Mesenchymal stem cell (in vitro differentiated cells and primary cell): Measurements from ENCODE around the gene NXNL1.
A peak's percentile ranks its signal among the peaks of the same experiment; 100 is the strongest.

Experiments
- DNase-seq: peaks from one replicate; pipeline ENCODE4 v3.0.0-alpha.2; 2013
- H2AFZ ChIP-seq: one replicate; pipeline ENCODE4 v1.6.1; 2013; ENCODE audit warnings: low read depth, mild to moderate bottlenecking, control low read depth, inconsistent platforms, low read length, moderate library complexity
- H2AK5ac ChIP-seq: 2 replicates; pipeline ENCODE4 v1.6.1; 2013; ENCODE audit warnings: low read length, moderate library complexity, mild to moderate bottlenecking, inconsistent platforms; ENCODE audit not compliant: severe bottlenecking
- H2BK120ac ChIP-seq: one replicate; pipeline ENCODE4 v1.6.1; 2013; ENCODE audit warnings: low read depth, mild to moderate bottlenecking, inconsistent platforms, low read length, moderate library complexity
- H2BK12ac ChIP-seq, 2 experiments: one replicate each; pipeline ENCODE4 v1.6.1; 2013; ENCODE audit warnings: inconsistent platforms in 2 of 2, low read length in 2 of 2, mild to moderate bottlenecking in 2 of 2, moderate library complexity in 2 of 2, control low read depth in 1 of 2
- H2BK15ac ChIP-seq: one replicate; pipeline ENCODE4 v1.6.1; 2013; ENCODE audit warnings: mild to moderate bottlenecking, low read depth, inconsistent platforms; ENCODE audit not compliant: poor library complexity, severe bottlenecking
- H2BK5ac ChIP-seq: 2 replicates; pipeline ENCODE4 v1.6.1; 2013; ENCODE audit warnings: low read depth, mild to moderate bottlenecking, low read length, control low read depth, inconsistent platforms; ENCODE audit not compliant: poor library complexity, severe bottlenecking
- H3K14ac ChIP-seq, 2 experiments: one replicate each; pipeline ENCODE4 v1.6.1; 2013; ENCODE audit warnings: inconsistent platforms in 2 of 2, low read length in 2 of 2, control low read depth in 1 of 2, mild to moderate bottlenecking in 1 of 2, moderate library complexity in 1 of 2
- H3K18ac ChIP-seq, 2 experiments: one replicate each; pipeline ENCODE4 v1.6.1; 2013; ENCODE audit warnings: inconsistent platforms in 2 of 2, low read length in 2 of 2, control low read depth in 1 of 2, low read depth in 1 of 2, mild to moderate bottlenecking in 1 of 2
- H3K23ac ChIP-seq, 2 experiments: one replicate each; pipeline ENCODE4 v1.6.1; 2013; ENCODE audit warnings: inconsistent platforms in 2 of 2, low read length in 2 of 2, mild to moderate bottlenecking in 2 of 2, moderate library complexity in 2 of 2, control low read depth in 1 of 2
- H3K27ac ChIP-seq: 2 replicates; pipeline ENCODE4 v1.5.1; 2013; ENCODE audit warnings: mild to moderate bottlenecking, moderate library complexity, low read length, control low read depth, inconsistent platforms; ENCODE audit not compliant: poor library complexity, severe bottlenecking
- H3K27me3 ChIP-seq, 2 experiments: 2 replicates each; pipeline versions ENCODE4 v1.6.1 to v1.7.0; 2013; ENCODE audit warnings: low read length in 2 of 2, mild to moderate bottlenecking in 2 of 2, moderate library complexity in 2 of 2, control low read depth in 1 of 2, inconsistent platforms in 1 of 2; ENCODE audit not compliant: control insufficient read depth in 1 of 2, insufficient read depth in 1 of 2
- H3K36me3 ChIP-seq, 2 experiments: 2 replicates each; pipeline versions ENCODE4 v1.6.1 to v1.7.0; 2013; ENCODE audit warnings: low read length in 2 of 2, control low read depth in 1 of 2, inconsistent platforms in 1 of 2, low read depth in 1 of 2, mild to moderate bottlenecking in 1 of 2; ENCODE audit not compliant: insufficient read depth in 2 of 2, control insufficient read depth in 1 of 2
- H3K4ac ChIP-seq, 2 experiments: one replicate each; pipeline ENCODE4 v1.6.1; 2013; ENCODE audit warnings: inconsistent platforms in 2 of 2, low read length in 2 of 2, mild to moderate bottlenecking in 2 of 2, moderate library complexity in 2 of 2, control low read depth in 1 of 2, low read depth in 1 of 2
- H3K4me1 ChIP-seq: 2 replicates; pipeline ENCODE4 v1.6.1; 2013; ENCODE audit warnings: low read depth, low read length, control low read depth; ENCODE audit not compliant: control insufficient read depth, insufficient read depth
- H3K4me2 ChIP-seq: 2 replicates; pipeline ENCODE4 v1.6.1; 2013; ENCODE audit warnings: low read length, mild to moderate bottlenecking, inconsistent platforms; ENCODE audit not compliant: poor library complexity, severe bottlenecking
- H3K4me3 ChIP-seq, 2 experiments: 2 replicates each; pipeline versions ENCODE4 v1.5.1 to v1.7.0; 2013; ENCODE audit warnings: low read length in 2 of 2, mild to moderate bottlenecking in 2 of 2, control low read depth in 1 of 2, low read depth in 1 of 2; ENCODE audit not compliant: insufficient read depth in 1 of 2
- H3K79me1 ChIP-seq: replicated peaks from 2 replicates; pipeline ENCODE4 v1.6.1; 2013; ENCODE audit warnings: mild to moderate bottlenecking, control low read depth, low read length, inconsistent platforms; ENCODE audit not compliant: poor library complexity, severe bottlenecking
- H3K9ac ChIP-seq: 2 replicates; pipeline ENCODE4 v1.7.0; 2013; ENCODE audit warnings: mild to moderate bottlenecking, low read length, moderate library complexity
- H3K9me3 ChIP-seq: 2 replicates; pipeline ENCODE4 v1.7.0; 2013; ENCODE audit warnings: mild to moderate bottlenecking, low read length; ENCODE audit not compliant: control insufficient read depth
- H4K8ac ChIP-seq: one replicate; pipeline ENCODE4 v1.6.1; 2013; ENCODE audit warnings: inconsistent platforms, mild to moderate bottlenecking, low read length, moderate library complexity
- H4K91ac ChIP-seq: one replicate; pipeline ENCODE4 v1.6.1; 2013; ENCODE audit warnings: mild to moderate bottlenecking, low read length, inconsistent platforms
- WGBS: methylation state at CpG from one replicate; pipeline ENCODE4 v1.1.7; 2013; ENCODE audit warnings: mixed read lengths; 5-methylcytosine and 5-hydroxymethylcytosine counted together

Gene NXNL1

GRCh38 chr19:17495639-17496296 is 35.0 kb upstream of the NXNL1 start:
- Histone ChIP-seq H3K4me3 (no peak overlapping the region), H3K79me1 (peaks cover 27% of the 10 kb centered on the region), H3K27me3 (no peaks in the 10 kb centered on the region), H2BK15ac (no peak overlapping the region), H4K8ac (peak overlapping the region; percentile 72), H2AK5ac (no peak overlapping the region), H3K4me1 (peaks cover 24% of the 10 kb centered on the region), H2BK12ac (peak overlapping the region in 1 of 2 experiments; percentile 23), H3K9me3 (no peaks in the 10 kb centered on the region), H2AFZ (no peak overlapping the region), H3K14ac (no peak overlapping the region), H3K36me3 (peaks cover 35 to 36% of the 10 kb centered on the region in 2 experiments), H3K23ac (no peak overlapping the region), H3K9ac (peak overlapping the region; percentile 43), H3K27ac (no peak overlapping the region), H2BK5ac (no peak overlapping the region), H3K4me2 (no peak overlapping the region), H2BK120ac (no peak overlapping the region), H4K91ac (no peak overlapping the region), H3K4ac (no peak overlapping the region), H3K18ac (no peak overlapping the region)
- 68% methylated on average over 9 of the region's 9 CpGs for WGBS
- no peak for DNase-seq

DNA sequence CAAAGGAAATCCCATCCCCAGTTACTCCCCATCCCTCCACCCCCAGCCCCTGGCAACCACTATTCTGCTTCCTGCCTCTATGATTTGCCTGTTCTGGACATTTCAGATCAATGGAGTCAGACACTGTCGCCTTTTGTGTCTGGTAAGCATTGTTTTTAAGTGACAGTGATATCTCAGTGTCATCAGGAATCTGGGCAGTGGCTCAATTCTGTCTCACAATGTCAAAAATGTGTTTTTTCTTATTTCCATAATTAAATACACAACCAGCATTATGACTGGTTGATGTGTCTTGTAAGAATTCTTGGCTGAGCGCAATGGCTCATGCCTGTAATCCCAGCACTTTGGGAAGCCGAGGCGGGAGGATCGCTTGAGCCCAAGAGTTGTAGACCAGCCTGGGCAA is 30.6 kb upstream of the NXNL1 start:
- Histone ChIP-seq H3K4me3 (no peak overlapping the region), H3K23ac (no peak overlapping the region), H2BK12ac (no peak overlapping the region), H2AFZ (no peak overlapping the region), H3K36me3 (peaks cover 31 to 33% of the 10 kb centered on the region in 2 experiments), H2BK5ac (no peak overlapping the region), H2AK5ac (no peak overlapping the region), H2BK15ac (no peak overlapping the region), H3K4me1 (peaks cover 15% of the 10 kb centered on the region), H3K27me3 (no peaks in the 10 kb centered on the region), H4K8ac (no peak overlapping the region), H2BK120ac (no peak overlapping the region), H3K18ac (peak overlapping the region in 1 of 2 experiments; percentile 2), H3K9me3 (no peaks in the 10 kb centered on the region), H3K4me2 (no peak overlapping the region), H4K91ac (no peak overlapping the region), H3K4ac (no peak overlapping the region), H3K27ac (no peak overlapping the region), H3K9ac (no peak overlapping the region), H3K79me1 (peaks cover 14% of the 10 kb centered on the region), H3K14ac (no peak overlapping the region)
- DNase-seq, result no peak
- 100% methylated on average over 5 of the region's 5 CpGs for WGBS

- no peak overlapping the region for H4K8ac ChIP-seq
- DNase-seq, result no peak
- peaks cover 32 to 33% of the 10 kb centered on the region in 2 experiments for H3K36me3 ChIP-seq
- no peak overlapping the region for H2AFZ ChIP-seq
- H3K9ac ChIP-seq, result no peak overlapping the region
- no peak overlapping the region for H3K4ac ChIP-seq
- H3K27ac ChIP-seq, result no peak overlapping the region
- no peak overlapping the region for H3K4me2 ChIP-seq
- H3K4me1 ChIP-seq, result peaks cover 9% of the 10 kb centered on the region
- no peak overlapping the region for H2BK15ac ChIP-seq
- no peak overlapping the region for H2BK120ac ChIP-seq
- H3K23ac ChIP-seq, result no peak overlapping the region
- no peaks in the 10 kb centered on the region for H3K27me3 ChIP-seq
- H2BK12ac ChIP-seq, result no peak overlapping the region
- no peak overlapping the region for H2AK5ac ChIP-seq
- H3K4me3 ChIP-seq, result no peak overlapping the region
- no peak overlapping the region for H2BK5ac ChIP-seq
- H4K91ac ChIP-seq, result no peak overlapping the region
- H3K9me3 ChIP-seq, result no peaks in the 10 kb centered on the region
- WGBS, result 89% methylated on average over 2 of the region's 4 CpGs
- H3K14ac ChIP-seq, result no peak overlapping the region
- H3K79me1 ChIP-seq, result peaks cover 15% of the 10 kb centered on the region
- no peak overlapping the region for H3K18ac ChIP-seq
Observed at GRCh38 chr19:17490411-17490810, 29.7 kb upstream of the NXNL1 start.

DNA sequence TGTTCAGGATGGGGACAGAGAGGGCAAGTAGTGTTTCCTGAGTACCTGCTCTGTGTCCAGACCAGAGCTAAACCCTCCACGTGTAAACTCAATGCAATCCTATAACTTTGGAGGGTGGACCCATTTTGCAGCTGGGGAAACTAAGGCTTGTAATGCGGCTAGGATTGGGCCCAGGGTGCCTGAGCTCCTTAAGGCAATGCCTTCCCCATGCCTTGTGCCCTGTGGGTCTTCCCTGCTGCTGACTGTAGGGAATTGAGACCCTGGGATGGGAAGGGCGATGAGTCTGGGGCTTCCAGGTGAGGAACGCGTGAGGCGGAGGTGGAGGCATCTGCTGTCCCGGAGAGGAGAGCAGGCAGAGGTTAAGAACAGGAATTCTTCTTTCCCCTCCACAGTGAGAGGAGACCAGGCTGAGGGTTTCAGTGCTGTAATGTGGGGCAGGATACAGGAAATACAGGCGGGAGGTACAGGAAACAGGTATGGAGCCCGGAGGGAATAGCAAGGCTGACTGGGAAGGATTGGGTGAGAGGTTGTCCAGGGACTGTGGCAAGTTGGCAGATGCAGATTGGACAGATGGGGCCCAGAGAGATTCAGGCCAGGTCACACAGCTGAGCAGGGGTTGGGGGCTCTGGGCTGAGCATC is 28.8 kb upstream of the NXNL1 start:
- H3K14ac ChIP-seq, result no peak overlapping the region
- peak overlapping the region; percentile 62 for H4K8ac ChIP-seq
- H3K4me2 ChIP-seq, result no peak overlapping the region
- H3K4ac ChIP-seq, result no peak overlapping the region
- no peak overlapping the region for H3K23ac ChIP-seq
- DNase-seq, result no peak
- H3K18ac ChIP-seq, result no peak overlapping the region
- peaks cover 12% of the 10 kb centered on the region for H3K4me1 ChIP-seq
- H3K27ac ChIP-seq, result no peak overlapping the region
- H2BK15ac ChIP-seq, result no peak overlapping the region
- H3K27me3 ChIP-seq, result no peaks in the 10 kb centered on the region
- H3K9ac ChIP-seq, result no peak overlapping the region
- peaks cover 19% of the 10 kb centered on the region for H3K79me1 ChIP-seq
- H3K36me3 ChIP-seq, result peaks cover 32% of the 10 kb centered on the region in 2 experiments
- no peak overlapping the region for H4K91ac ChIP-seq
- no peak overlapping the region for H3K4me3 ChIP-seq
- 89% methylated on average over 9 of the region's 9 CpGs for WGBS
- H2BK12ac ChIP-seq, result no peak overlapping the region
- H2AFZ ChIP-seq, result no peak overlapping the region
- no peak overlapping the region for H2AK5ac ChIP-seq
- H2BK120ac ChIP-seq, result no peak overlapping the region
- H2BK5ac ChIP-seq, result no peak overlapping the region
- no peaks in the 10 kb centered on the region for H3K9me3 ChIP-seq
